Transverse colon (tissue), 3 donors: Measurements from ENCODE around the gene SDK1.

Experiments used
- CTCF ChIP-seq, 5 experiments: fragments of 200-600 bp in 3 of 5; fragments of 450-650 bp in 2 of 5; sonication (generic) in 3 of 5; IDR thresholded peaks; 1 replicate in 2 of 5; 2 replicates in 3 of 5; pipeline ENCODE4 v1.5.1; 2016 to 2017; ENCODE audit warnings: antibody characterized with exemption in 5 of 5, inconsistent platforms in 3 of 5, mild to moderate bottlenecking in 2 of 5, moderate library complexity in 1 of 5
- EP300 ChIP-seq: sonication (generic); formaldehyde crosslinking; IDR thresholded peaks from one replicate; pipeline ENCODE4 v1.6.1; 2017; ENCODE audit warnings: antibody characterized with exemption, low read depth
- POLR2A ChIP-seq: fragments of 450-650 bp; IDR thresholded peaks from one replicate; pipeline ENCODE4 v1.6.1; 2016; ENCODE audit warnings: antibody characterized with exemption, mild to moderate bottlenecking, moderate library complexity

- no peak for TF ChIP-seq POLR2A
- no peak for TF ChIP-seq CTCF (IDR thresholded peaks at IDR 0.05)
- TF ChIP-seq EP300 = no peak
Measured at GRCh38 chr7:4083513-4083912, 782.5 kb downstream of the SDK1 start.
